ENCODE measurements around the gene FER1L5.

DNA sequence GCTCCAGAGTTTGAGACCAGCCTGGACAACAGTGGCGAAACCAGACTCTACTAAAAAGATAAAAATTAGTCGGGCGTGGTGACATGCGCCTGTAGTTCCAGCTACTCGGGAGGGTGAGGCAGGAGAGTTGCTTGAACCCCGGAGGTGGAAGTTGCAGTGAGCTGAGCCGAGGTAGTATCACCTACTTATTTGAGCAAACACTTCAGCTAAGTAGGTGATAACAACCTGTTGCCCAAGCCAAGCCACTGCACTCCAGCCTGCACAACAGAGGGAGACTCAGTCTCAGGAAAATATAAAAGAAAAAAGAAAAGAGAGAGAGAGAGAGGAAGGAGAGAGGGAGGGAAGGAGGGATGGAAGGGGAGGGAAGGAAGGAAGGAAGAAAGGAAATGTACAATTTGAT lies 21.3 kb downstream of the FER1L5 start:
- no peak for TF ChIP-seq CTCF (IDR thresholded peaks at IDR 0.05)
- TF ChIP-seq POLR2A (IDR thresholded peaks at IDR 0.05) = no peak
